PC-9 (cell line): ENCODE measurements around the gene NDUFS2. TPM values are rescaled to one million over a fixed set of nuclear protein-coding genes. Genes with fewer than 3 reads are reported as not detected.

Source experiments
- BruUV-seq: library from RNA; stranded (reverse); fragments of 400-500 nt; replicated peaks from 2 replicates; lab custom pipeline; 2021; lab: Mats Ljungman, UMichigan
- CTCF ChIA-PET: fragments of 300-600 bp; sonication (Branson Sonifier 250); formaldehyde crosslinking; loops from one replicate; lab custom pipeline; 2022; ENCODE audit warnings: antibody characterized with exemption; lab: Charles Lee
- POLR2A ChIA-PET: fragments of 300-600 bp; sonication (Branson Sonifier 250); formaldehyde crosslinking; loops from one replicate; lab custom pipeline; 2022; ENCODE audit warnings: antibody characterized with exemption; ENCODE audit not compliant: unreplicated experiment; lab: Charles Lee
- DNase-seq, 2 experiments: peaks; one replicate each; pipeline versions ENCODE4 v3.0.0 to v3.0.0-alpha.2; 2015 to 2022; ENCODE audit warnings: mixed read lengths in 1 of 2
- H2AFZ ChIP-seq: fragments of 200-600 bp; sonication (generic); 2 replicates; pipeline ENCODE4 v1.8.1; 2017; ENCODE audit warnings: antibody characterized with exemption
- H3F3A ChIP-seq: fragments of 200-600 bp; sonication (generic); 2 replicates; pipeline ENCODE4 v1.8.1; 2017; ENCODE audit warnings: antibody characterized with exemption, mild to moderate bottlenecking, low read depth; ENCODE audit not compliant: insufficient read depth
- H3K27ac ChIP-seq: fragments of 200-600 bp; sonication (generic); 2 replicates; pipeline ENCODE4 v1.6.1; 2016; ENCODE audit warnings: mixed run types
- H3K27me3 ChIP-seq: fragments of 200-600 bp; sonication (generic); 2 replicates; pipeline ENCODE4 v1.6.1; 2016; ENCODE audit warnings: low read depth, mixed run types; ENCODE audit not compliant: insufficient read depth
- H3K36me3 ChIP-seq: fragments of 200-600 bp; sonication (generic); 2 replicates; pipeline ENCODE4 v1.6.1; 2016; ENCODE audit warnings: low read depth, mixed run types
- H3K4me1 ChIP-seq: fragments of 200-600 bp; sonication (generic); replicated peaks from 2 replicates; pipeline ENCODE4 v1.6.1; 2016; ENCODE audit warnings: mixed run types; ENCODE audit not compliant: insufficient read depth
- H3K4me2 ChIP-seq: fragments of 200-600 bp; sonication (generic); 2 replicates; pipeline ENCODE4 v1.6.1; 2017; ENCODE audit warnings: mixed run types
- H3K4me3 ChIP-seq: fragments of 200-600 bp; sonication (generic); 2 replicates; pipeline ENCODE4 v1.6.1; 2016; ENCODE audit warnings: mixed run types
- H3K79me2 ChIP-seq: fragments of 200-600 bp; sonication (generic); 2 replicates; pipeline ENCODE4 v1.6.1; 2017; ENCODE audit warnings: low read depth, mixed run types
- H3K9me2 ChIP-seq: fragments of 200-600 bp; sonication (generic); 2 replicates; pipeline ENCODE4 v1.8.1; 2017; ENCODE audit warnings: mild to moderate bottlenecking; ENCODE audit not compliant: insufficient read depth
- H3K9me3 ChIP-seq: fragments of 200-600 bp; sonication (generic); 2 replicates; pipeline ENCODE4 v1.8.1; 2016; ENCODE audit warnings: low read depth; ENCODE audit not compliant: insufficient read depth
- H4K20me1 ChIP-seq: fragments of 200-600 bp; sonication (generic); 2 replicates; pipeline ENCODE4 v1.8.1; 2017; ENCODE audit not compliant: insufficient read depth
- CTCF ChIP-seq: fragments of 200-600 bp; sonication (generic); conservative IDR thresholded peaks from 2 replicates; pipeline ENCODE4 v1.6.1; 2017; ENCODE audit warnings: mixed run types, antibody characterized with exemption, mild to moderate bottlenecking, moderate library complexity
- EZH2 ChIP-seq: fragments of 200-600 bp; sonication (generic); IDR thresholded peaks from 2 replicates; pipeline ENCODE4 v1.8.0; 2017; ENCODE audit warnings: antibody characterized with exemption, low read depth
- intact Hi-C: fragments of 100-400 bp; cut with micrococcal nuclease; formaldehyde crosslinking; loops from one replicate; pipeline ENCODE4 v1.10.0; 2022; ENCODE audit not compliant: unreplicated experiment
- total RNA-seq: library from RNA; stranded (reverse); gene quantifications from 2 replicates; pipeline ENCODE4 v1.2.3, GENCODE V29; 2021

Gene NDUFS2
- total RNA-seq, 1 experiment from 2014 or later, result 99.5 TPM

DNA sequence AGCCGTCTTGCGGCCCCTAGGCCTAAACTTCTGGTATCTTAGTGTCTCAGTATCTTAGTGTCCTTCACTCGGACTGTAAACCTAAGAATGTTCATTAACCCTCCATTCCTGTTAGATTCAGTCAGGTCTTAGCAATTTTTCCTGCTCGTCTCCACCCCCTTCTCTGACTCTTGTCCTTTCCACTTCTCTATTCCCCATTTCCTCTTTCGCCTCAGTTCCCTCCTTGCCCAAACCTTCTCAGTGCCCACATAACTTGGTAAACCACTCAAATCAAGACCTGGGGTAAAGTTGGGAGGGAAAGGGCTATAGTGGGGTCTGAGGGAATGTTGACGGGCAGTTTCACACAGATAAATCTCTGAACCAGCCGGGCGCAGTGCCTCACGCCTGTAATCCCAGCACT, 12.2 kb downstream of the NDUFS2 start:
- Histone ChIP-seq H3K27me3 (no peaks in the 10 kb centered on the region), H4K20me1 (no peaks in the 10 kb centered on the region), H3K4me1 (peaks cover 7% of the 10 kb centered on the region; the same call in 1 of the 2 replicates), H3K36me3 (peaks cover 23% of the 10 kb centered on the region), H3K4me2 (no peak overlapping the region), H3F3A (peaks cover 7% of the 10 kb centered on the region; the same call in 1 of the 2 replicates), H3K4me3 (no peak overlapping the region), H2AFZ (no peak overlapping the region), H3K9me3 (no peaks in the 10 kb centered on the region), H3K79me2 (no peaks in the 10 kb centered on the region), H3K27ac (no peak overlapping the region), H3K9me2 (no peaks in the 10 kb centered on the region)
- no TSS peak for BruUV-seq
- intact Hi-C loops, result loop anchor here (5.0 kb wide), 2 partner anchors 168 to 523 kb away; no protein-coding TSS in a partner anchor
- ChIA-PET CTCF (no interaction called here), POLR2A (no interaction called here)
- DNase-seq, result no peak
- TF ChIP-seq EZH2, result no peak
- TF ChIP-seq CTCF, result no peak

GRCh38 chr1:161215076-161215475, 12.9 kb downstream of the NDUFS2 start, which contains the start of gene FCER1G:
TSS of gene FCER1G (plus strand) at chr1:161215295. CDS start at chr1:161215322, 27 bp downstream.
- Histone ChIP-seq H3K9me3 (no peaks in the 10 kb centered on the region), H3K4me1 (peaks cover 7% of the 10 kb centered on the region; the same call in 1 of the 2 replicates), H3K4me3 (no peak within 1 kb of the TSS), H3K36me3 (peaks cover 20% of the 10 kb centered on the region), H3K9me2 (no peaks in the 10 kb centered on the region), H3K27me3 (no peaks in the 10 kb centered on the region), H3K4me2 (no peak within 1 kb of the TSS), H2AFZ (no peak within 1 kb of the TSS), H3K79me2 (no peaks in the 10 kb centered on the region), H4K20me1 (no peaks in the 10 kb centered on the region), H3F3A (peaks cover 5% of the 10 kb centered on the region; the same call in 1 of the 2 replicates), H3K27ac (no peak within 1 kb of the TSS)
- CTCF ChIA-PET, result no interaction called here
- intact Hi-C loops, result no loop called here
- no TSS peak for BruUV-seq
- POLR2A ChIA-PET, result interaction anchor here (0.5 to 0.6 kb wide), 2 partner anchors 1405 to 1953 kb away, joined by 3 to 7 read pairs; no protein-coding TSS in a partner anchor
- TF ChIP-seq CTCF (no peak), EZH2 (no peak)
- DNase-seq, result no peak

DNA sequence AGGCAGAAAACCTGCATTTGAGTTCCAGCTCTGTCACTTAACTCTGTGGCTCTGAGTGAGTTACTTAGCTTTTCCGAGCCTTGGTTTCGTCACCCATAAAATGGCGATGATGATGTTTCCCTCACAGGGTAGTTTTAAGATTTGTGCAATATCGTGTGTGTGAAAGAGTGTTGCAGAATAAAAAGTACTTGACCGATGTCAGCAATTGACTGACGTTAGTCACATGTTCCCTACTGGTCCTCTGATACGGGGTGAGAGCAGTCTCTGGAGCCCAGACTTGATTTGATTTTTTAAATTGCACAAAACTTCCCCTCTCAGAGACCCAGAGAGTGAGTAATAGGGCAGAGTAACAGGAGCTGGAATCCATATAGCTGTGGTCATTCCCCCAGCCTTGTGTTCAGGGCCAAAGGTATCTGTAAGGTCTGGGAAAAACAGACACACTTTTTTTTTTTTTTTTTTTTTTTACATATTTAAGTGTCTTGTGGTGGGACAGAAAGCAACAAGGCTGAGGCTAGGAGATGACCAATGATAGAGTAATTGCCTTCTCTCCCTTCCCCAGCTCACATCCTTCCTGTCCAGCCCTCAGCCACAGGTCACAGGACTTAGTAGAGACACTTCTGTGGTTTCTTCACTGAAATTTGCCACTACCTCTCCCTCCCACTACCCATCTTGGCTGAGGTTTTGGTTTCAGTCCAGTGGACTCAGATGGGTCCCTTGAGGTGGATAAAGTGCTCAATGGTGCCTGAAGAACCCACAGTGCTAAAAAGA, 15.0 kb downstream of the NDUFS2 start:
- ChIA-PET POLR2A (interaction anchor here (1.0 kb wide), 1 partner anchor 8 kb away, joined by 11 read pairs; no protein-coding TSS in a partner anchor), CTCF (no interaction called here)

More for the DNA sequence above, 15.0 kb downstream of the NDUFS2 start:
- no peaks in the 10 kb centered on the region for H4K20me1 ChIP-seq
- H3K27me3 ChIP-seq, result no peaks in the 10 kb centered on the region
- H3K27ac ChIP-seq, result peak overlapping the region; percentile 39
- intact Hi-C loops, result no loop called here
- no peaks in the 10 kb centered on the region for H3K9me3 ChIP-seq
- no TSS peak for BruUV-seq
- H3K9me2 ChIP-seq, result no peaks in the 10 kb centered on the region
- H3F3A ChIP-seq, result peaks cover 5% of the 10 kb centered on the region; the same call in 1 of the 2 replicates
- peaks cover 9% of the 10 kb centered on the region for H3K36me3 ChIP-seq
- no peak for TF ChIP-seq CTCF
- no peak for TF ChIP-seq EZH2
- H3K4me3 ChIP-seq, result no peak overlapping the region
- H3K4me1 ChIP-seq, result peaks cover 7% of the 10 kb centered on the region; the same call in 1 of the 2 replicates
- no peaks in the 10 kb centered on the region for H3K79me2 ChIP-seq
- no peak overlapping the region for H2AFZ ChIP-seq
- no peak overlapping the region for H3K4me2 ChIP-seq
- DNase-seq, result no peak
